Hematopoietic multipotent progenitor cell treated with erythropoietin and hydrocortisone succinate and interleukin-3 and kit ligand, for 17 days (in vitro differentiated cells): ENCODE measurements around the gene PCDHB5.
"Not testable (repeated sequence)": the region's sequence is repeated elsewhere in the genome, so short reads cannot be mapped to it uniquely, and the experiment has no call there.

Experiments
- DNase-seq: peaks from one replicate; pipeline ENCODE4 v3.0.0-alpha.2; 2015; ENCODE audit warnings: low spot score

PCDHB5 gene

GRCh38 chr5:141135030-141135717 lies at the start of gene PCDHB5:
PCDHB5 (plus strand) TSS chr5:141135206; CDS start chr5:141135435, 229 bp downstream.
- DNase-seq = no peak

GRCh38 chr5:141094481-141095262 lies 40.3 kb upstream of the PCDHB5 start, which contains the start of gene PCDHB2:
PCDHB2 (plus strand) TSS chr5:141094615; CDS start chr5:141094791, 176 bp downstream.
- DNase-seq = no peak

GRCh38 chr5:141095263-141095641 lies 39.8 kb upstream of the PCDHB5 start:
- no peak for DNase-seq

GRCh38 chr5:141096181-141096580 lies 38.8 kb upstream of the PCDHB5 start:
- not testable (repeated sequence) for DNase-seq

- DNase-seq = not testable (repeated sequence)
Measured at GRCh38 chr5:141096586-141096985, 38.4 kb upstream of the PCDHB5 start.

- no peak for DNase-seq
Measured at GRCh38 chr5:141100243-141100805, 34.7 kb upstream of the PCDHB5 start, which contains the start of gene PCDHB3. PCDHB3 (plus strand) TSS chr5:141100473; CDS start chr5:141100650, 177 bp downstream.

- no peak for DNase-seq
Measured at GRCh38 chr5:141101059-141101458, 33.9 kb upstream of the PCDHB5 start.

- DNase-seq = not testable (repeated sequence)
Measured at GRCh38 chr5:141102070-141102469, 32.9 kb upstream of the PCDHB5 start.

- DNase-seq = not testable (repeated sequence)
Measured at GRCh38 chr5:141102471-141102870, 32.5 kb upstream of the PCDHB5 start.

GRCh38 chr5:141105350-141105749 lies 29.7 kb upstream of the PCDHB5 start:
- DNase-seq = no peak

- DNase-seq = no peak
Measured at GRCh38 chr5:141119250-141119649, 15.8 kb upstream of the PCDHB5 start.

- no peak for DNase-seq
Measured at GRCh38 chr5:141121563-141121962, 13.4 kb upstream of the PCDHB5 start, which contains the start of gene PCDHB4. PCDHB4 (plus strand) TSS chr5:141121818; CDS start chr5:141121999, 181 bp downstream.

GRCh38 chr5:141121985-141122384 lies 13.0 kb upstream of the PCDHB5 start:
- DNase-seq = no peak

GRCh38 chr5:141123396-141124135 lies 11.4 kb upstream of the PCDHB5 start:
- DNase-seq = not testable (repeated sequence)

- DNase-seq = no peak
Measured at GRCh38 chr5:141127305-141127704, 7.7 kb upstream of the PCDHB5 start.

- no peak for DNase-seq
Measured at GRCh38 chr5:141135718-141136266, 786 bp downstream of the PCDHB5 start.

GRCh38 chr5:141137346-141137745 lies 2.3 kb downstream of the PCDHB5 start:
- DNase-seq = not testable (repeated sequence)

GRCh38 chr5:141149812-141150211 lies 14.8 kb downstream of the PCDHB5 start, which contains the start of gene PCDHB6:
PCDHB6 (plus strand) TSS chr5:141150057; CDS start chr5:141150258, 201 bp downstream.
- DNase-seq = no peak

- no peak for DNase-seq
Measured at GRCh38 chr5:141150224-141150992, 15.4 kb downstream of the PCDHB5 start.

GRCh38 chr5:141150993-141151325 lies 16.0 kb downstream of the PCDHB5 start:
- no peak for DNase-seq

GRCh38 chr5:141151632-141152031 lies 16.6 kb downstream of the PCDHB5 start:
- DNase-seq = not testable (repeated sequence)
